SW 1271 (cell line): ENCODE data around the gene NPTXR.
"Not testable (repeated sequence)": the region's sequence is repeated elsewhere in the genome, so short reads cannot be mapped to it uniquely, and the experiment has no call there.

ENCODE experiments used
- DNase-seq, 2 experiments: peaks; one replicate each; lab custom pipeline; 2025; lab: John Stamatoyannopoulos, UW

Gene NPTXR

GRCh38 chr22:38868886-38869381, 25.1 kb upstream of the NPTXR start:
- DNase-seq = peak in 1 of 2 experiments; percentile 36

DNA sequence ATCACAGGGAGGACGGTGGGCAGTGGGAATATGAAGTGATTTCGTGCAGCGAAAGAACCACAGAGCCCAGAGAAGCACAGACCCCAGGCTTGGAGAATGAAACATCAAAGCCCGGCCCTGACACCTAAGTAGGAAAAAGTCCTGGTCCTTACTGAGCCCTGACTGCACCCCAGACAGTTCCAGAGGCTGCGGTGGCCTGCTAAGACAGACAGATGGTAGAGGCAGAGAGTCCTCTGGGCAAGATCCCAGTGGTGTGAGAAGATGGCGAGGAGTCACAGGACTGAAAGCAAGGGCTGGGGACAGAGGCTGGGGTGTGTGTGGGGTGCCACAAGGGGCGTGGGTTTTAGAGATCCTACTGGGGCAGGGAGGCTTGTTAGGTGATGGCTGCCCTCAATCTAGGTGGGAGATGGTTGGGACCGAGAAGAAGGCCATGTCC, 24.5 kb upstream of the NPTXR start:
- no peak for DNase-seq

- no peak for DNase-seq
Observed at GRCh38 chr22:38867471-38868285, 23.9 kb upstream of the NPTXR start.

DNA sequence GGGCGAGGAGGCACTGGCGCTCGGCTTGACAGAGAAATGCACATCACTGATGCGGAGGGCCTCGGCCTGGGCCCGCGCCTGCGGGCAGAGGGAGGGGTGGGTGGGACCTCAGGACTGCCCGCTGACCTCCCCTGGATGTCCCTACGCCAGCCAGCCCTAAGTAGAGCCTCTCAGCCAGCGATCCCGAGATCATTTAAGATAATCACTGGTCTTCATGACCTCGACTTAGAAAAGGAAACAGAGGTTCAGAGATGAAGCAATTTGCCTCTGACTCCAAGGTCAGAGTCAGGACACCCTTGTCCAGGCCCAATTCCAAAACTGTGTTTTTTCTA, 23.3 kb upstream of the NPTXR start:
- no peak for DNase-seq

- no peak for DNase-seq
Observed at GRCh38 chr22:38866399-38867123, 22.7 kb upstream of the NPTXR start.

GRCh38 chr22:38866024-38866398, 22.2 kb upstream of the NPTXR start:
- no peak for DNase-seq

GRCh38 chr22:38865201-38866023, 21.6 kb upstream of the NPTXR start:
- DNase-seq = no peak

DNA sequence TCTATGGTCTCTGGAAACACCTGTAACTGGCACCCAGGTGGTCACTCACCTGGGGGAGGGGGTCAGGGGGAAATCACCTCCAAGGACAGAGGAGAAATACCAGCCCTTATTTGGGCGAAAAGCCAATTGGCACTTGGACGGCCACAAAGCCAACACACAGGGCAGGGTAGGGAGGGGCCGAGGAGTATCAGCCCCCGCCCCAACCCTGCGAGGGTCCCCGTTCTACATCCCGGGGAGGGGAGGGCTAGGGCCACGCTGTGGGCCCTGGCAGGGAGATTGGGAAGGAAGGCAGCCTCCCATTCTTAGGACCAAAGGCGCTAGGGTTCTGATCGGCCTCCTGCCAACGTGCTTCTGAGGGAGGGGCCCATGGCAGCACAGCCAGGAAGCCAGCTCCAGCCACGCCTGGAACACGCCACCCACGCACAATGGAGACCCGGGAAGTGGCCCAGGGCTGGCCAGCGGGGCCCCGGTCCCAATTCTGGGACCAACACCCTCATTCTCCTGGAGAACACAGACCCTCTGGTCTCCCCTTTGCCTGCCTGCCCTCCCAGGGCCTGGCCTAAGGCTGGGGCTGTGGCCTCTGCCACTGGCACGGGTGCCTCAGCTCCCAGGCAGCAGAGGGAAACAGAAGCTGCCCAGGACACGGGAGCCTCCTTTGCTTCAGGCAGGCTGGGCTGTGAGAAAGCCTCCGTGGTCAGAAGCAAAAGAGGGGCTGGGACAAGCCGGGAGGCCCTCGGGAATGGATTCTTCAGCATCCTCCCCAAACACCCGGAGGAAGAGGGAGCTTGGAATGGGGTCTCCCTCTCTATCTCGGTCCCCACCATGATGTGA, 20.7 kb upstream of the NPTXR start:
- no peak for DNase-seq

DNA sequence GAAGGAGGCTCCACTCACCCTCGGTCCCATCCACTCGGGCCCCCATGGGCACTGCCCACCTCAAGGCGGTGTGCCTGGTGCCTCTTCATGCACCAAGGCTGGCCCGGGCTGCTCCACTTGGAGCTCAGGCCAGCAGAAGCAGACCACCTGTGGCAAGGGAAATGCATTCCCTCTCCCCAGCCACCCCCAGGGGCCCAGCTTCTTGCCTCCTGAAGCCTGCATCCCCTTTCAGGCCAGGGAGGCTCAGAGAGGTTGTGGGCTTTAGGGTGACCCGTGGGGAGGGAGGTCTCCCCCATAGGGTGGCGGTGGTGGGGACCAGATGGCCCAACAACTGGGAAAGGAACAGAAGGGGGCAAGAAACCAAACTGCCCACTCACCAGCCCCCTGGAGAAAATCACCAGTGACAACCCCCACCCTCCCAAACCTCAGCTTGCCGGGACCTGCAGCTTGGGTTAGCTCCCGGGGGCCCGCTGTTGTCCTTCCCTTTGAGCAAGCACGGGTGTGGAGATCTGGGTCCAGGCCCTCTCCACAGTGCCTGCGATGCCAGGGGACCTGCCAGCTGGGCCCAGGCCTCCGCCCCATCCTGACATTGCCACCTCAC, 19.8 kb upstream of the NPTXR start:
- no peak for DNase-seq

GRCh38 chr22:38862375-38863329, 18.8 kb upstream of the NPTXR start:
- no peak for DNase-seq

DNA sequence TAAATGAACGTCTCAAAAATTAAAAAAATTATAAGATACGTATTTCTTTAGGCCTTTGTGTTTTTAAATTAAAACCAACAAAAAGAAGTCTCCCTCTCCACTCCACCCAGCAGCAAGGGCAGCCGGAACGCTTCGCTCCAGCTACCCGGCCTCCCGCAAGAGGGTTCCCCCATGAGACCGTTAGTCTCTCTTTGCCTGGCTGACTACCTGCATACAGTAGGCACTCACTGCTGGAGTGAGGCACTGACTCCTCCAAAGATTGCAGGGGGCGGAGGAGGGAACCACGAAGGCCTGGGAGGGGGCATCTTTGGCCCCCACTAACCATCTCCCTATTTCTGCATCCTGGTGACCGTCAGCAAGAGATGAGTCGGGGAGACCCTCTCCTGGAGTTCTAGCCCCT, 18.1 kb upstream of the NPTXR start:
- DNase-seq = no peak

DNA sequence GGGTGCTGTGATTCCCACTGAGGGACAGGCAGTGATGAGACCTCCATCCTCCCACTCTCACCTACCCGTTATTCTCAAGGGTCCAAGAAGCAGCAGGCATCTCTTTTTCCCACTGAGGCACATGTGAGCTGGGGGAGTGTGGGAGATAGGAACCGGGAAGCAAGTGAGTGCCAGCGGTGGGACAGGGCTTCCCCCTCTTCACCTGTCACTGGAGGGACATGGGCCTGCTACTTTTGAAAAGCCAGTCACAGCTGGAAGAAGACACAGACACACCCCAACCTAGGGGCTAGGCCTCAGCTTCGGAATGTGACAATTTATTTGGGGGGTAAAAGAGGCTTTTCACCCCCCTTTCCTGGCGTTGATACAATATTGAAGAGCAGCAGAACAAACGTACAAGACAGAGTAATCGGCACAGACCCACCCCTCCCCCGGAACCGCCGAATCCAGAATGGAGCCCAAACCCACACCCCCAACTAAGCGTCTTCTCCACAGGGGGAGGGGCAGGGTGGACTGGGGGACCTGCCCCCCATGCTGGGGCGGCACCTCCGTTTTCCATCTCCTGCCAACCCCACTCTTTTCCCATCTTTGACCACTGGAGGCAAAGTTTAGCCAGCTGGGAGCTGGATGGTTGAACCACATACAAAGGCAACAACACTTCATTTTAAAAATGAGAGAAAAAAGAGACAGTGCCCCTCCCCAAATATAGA, 17.5 kb upstream of the NPTXR start:
- DNase-seq = no peak

- DNase-seq = no peak
Observed at GRCh38 chr22:38860283-38861169, 16.7 kb upstream of the NPTXR start.

DNA sequence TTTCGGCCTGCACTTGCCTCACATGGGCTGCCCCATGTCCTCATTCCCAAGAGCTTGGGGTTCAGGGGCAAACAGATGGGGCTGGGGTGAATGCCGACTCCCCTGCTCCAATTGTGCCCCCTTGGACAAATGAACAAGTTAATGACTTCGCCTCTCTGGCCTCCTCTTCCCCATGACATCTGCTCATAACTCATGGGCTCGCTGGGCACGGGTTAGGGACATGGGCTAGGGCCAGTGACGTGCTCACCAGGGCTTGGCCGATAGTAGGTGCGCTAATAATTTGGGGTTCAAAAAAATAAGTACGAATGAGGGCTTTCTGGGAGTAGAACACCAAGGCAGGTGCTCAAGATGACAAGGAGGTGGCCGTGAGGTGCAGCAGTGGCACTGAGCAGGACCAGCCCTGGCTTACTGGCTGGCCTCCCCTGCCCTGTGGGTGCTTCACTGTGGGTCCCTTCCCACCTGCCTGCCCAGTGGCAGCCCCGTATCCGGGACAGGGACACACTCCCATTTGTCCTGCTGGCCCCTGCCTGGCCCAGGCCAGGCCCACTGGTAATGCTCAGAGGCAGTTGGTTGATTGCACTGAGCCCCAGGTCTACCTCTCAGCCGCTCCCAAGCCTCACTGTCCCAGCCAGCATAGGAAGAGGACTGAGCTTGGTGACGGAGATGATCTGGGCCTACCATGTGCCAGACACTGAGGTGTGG, 15.9 kb upstream of the NPTXR start:
- no peak for DNase-seq

DNA sequence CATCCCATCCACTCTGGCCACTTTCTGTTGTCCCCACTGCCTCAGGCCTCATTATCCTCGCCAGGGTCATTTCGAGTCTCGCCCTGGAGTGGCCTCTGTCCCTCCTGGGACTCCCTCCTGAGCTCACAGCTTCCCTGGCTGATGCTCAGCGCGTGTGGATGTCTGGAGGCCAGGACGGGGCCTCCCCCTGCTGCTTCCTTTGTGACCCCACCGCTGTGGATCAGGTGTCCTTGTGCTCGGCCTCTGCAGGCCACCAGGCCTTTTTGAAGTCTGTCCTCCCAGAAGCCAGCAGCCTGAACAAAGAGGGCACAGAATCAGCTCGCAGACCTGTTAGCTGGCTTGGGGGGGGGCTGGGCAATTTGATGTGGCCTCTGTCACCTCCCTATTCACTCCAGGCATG, 14.7 kb upstream of the NPTXR start:
- no peak for DNase-seq

- DNase-seq = not testable (repeated sequence)
Observed at GRCh38 chr22:38854476-38854875, 10.6 kb upstream of the NPTXR start.

GRCh38 chr22:38853883-38854282, 10.1 kb upstream of the NPTXR start:
- DNase-seq = not testable (repeated sequence)

DNA sequence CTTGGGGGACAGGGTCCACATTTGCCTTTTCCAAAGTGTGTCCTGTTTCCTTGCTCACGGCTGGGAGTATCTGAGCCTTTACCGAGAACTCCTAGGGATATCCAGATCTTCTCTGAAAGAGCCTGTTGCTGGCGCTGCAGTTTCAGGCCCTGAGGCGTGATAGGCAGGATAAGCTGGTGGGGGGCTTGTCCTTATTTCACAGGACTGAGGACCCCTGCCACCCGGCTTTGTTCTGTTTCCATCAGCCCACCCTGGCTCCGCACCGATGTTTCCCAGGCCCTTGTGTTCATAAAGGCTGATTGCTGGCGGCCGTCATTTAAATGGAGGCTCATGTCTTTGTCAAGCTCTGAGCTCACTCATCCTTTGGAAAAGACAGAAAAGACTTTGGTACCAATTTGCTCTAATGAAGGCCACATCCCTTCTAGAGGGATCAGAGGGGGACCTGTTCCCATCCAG, 9.4 kb upstream of the NPTXR start:
- DNase-seq = no peak
